ENCODE measurements around the gene BCL7B.
A peak's percentile ranks its signal among the peaks of the same experiment; 100 is the strongest.

The BCL7B gene

DNA sequence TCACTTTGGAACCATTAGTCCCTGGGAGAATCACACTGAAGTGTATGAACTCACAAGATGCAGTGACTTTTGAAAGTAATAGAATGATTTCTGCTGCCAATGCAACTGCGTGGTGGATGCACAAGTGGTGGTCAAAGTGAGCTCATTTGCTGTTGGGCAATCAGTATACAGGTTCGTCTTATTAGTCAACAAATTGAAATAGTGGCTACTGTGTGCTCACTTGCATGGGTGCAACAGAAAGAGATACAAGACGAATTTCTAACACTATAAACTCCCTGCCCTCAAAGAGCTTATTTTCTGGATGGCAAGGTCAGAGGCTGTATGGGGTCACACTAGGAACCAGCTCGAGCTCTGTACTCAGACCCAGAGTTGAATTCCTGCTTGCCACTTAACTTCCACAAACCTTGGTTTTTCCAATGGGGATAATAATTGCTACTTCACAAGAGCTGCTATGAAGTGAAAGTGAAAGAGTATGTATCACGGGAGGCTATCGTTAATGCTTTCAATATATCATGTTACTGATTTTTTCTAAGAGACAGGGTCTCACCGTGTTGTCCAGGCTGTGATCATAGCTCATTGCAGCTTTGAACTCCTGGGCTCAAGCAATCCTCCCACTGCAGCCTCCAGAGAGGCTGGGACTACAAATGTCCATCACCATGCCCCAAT lies 8.3 kb upstream of the BCL7B start:
- H3K4ac ChIP-seq (ENCODE audit: low read depth, low read length) = no peak overlapping the region
- no peak overlapping the region for H4K91ac ChIP-seq (ENCODE audit: low read depth, low read length)
- H4K12ac ChIP-seq (ENCODE audit: low read depth, low read length) = no peak overlapping the region
- no peak overlapping the region for H3K18ac ChIP-seq (ENCODE audit: low read length)
- no peak overlapping the region for H2AK5ac ChIP-seq (ENCODE audit: low read length)
- H2AFZ ChIP-seq (ENCODE audit: insufficient read depth, low read length, poor library complexity) = no peak overlapping the region
- no peak overlapping the region for H3K27ac ChIP-seq (ENCODE audit: low read depth, low read length)
- no peak overlapping the region for H3K4me2 ChIP-seq (ENCODE audit: low read length)
- no peak overlapping the region for H3K4me3 ChIP-seq (ENCODE audit: low read depth, low read length)
- H3K36me3 ChIP-seq (ENCODE audit: control insufficient read depth in 1 of 2, insufficient read depth in 2 of 2, low read length in 2 of 2) = peaks cover 8 to 12% of the 10 kb centered on the region in 2 experiments
- H2BK120ac ChIP-seq (ENCODE audit: insufficient read depth, low read length, poor library complexity) = no peak overlapping the region
- no peak overlapping the region for H2BK12ac ChIP-seq (ENCODE audit: low read length)
- H3K4me1 ChIP-seq (ENCODE audit: control insufficient read depth in 1 of 2, insufficient read depth in 2 of 2, low read length in 2 of 2) = peaks cover 0 to 2% of the 10 kb centered on the region in 2 experiments
- H3K9me3 ChIP-seq (ENCODE audit: insufficient read depth, low read depth, low read length) = peaks cover 1% of the 10 kb centered on the region
- DNase-seq = no peak
- H3K14ac ChIP-seq (ENCODE audit: low read length) = no peak overlapping the region
- no peak overlapping the region for H3K23ac ChIP-seq (ENCODE audit: low read length)
- no peak overlapping the region for H4K8ac ChIP-seq (ENCODE audit: low read depth, low read length)
- WGBS (ENCODE audit: extremely low coverage, insufficient coverage, insufficient read length) = no CpG with 5 or more reads among the region's 7 CpGs
- no peaks in the 10 kb centered on the region for H3K79me1 ChIP-seq (ENCODE audit: low read length)
- no peak overlapping the region for H2BK5ac ChIP-seq (ENCODE audit: low read depth, low read length, poor library complexity)
- no peaks in the 10 kb centered on the region for H3K79me2 ChIP-seq (ENCODE audit: control insufficient read depth, insufficient read depth, low read length, poor library complexity)
- no peaks in the 10 kb centered on the region for H3K27me3 ChIP-seq (ENCODE audit: insufficient read depth, low read length)
- H3K9ac ChIP-seq (ENCODE audit: low read length) = no peak overlapping the region

DNA sequence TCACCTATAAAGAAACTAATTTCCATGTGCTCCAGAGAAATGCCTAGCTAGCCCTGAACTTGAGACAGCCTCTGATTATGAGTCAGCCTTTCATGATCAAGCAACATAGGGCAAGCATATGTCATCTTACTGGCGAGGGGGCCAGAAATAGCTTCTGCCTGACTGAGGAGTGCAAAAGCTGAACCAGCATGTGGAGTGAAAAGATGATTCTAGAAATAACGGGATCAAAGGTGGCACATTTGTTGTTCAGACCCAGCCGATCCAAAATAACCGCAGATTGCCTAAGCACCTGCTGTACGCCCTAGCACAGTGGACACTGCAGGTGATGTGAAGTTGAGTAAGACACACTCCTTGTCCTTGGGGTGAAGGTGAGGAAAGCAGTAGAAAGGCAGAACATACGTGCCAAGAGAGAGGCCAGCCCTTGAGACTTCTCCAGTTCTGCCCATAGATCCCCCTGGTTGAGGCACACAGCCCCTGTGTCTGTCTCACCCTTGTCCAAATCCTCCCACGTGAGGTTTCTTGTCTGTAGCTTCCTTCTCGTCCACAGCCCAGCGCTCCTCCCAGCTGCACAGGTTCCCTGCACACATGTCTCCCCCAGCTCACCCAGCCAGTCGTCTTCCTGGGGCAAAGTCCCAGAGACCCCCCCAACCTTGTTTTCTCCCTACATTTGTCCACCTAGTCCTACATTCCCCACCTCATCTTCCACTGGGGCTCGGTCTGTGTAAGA lies 2.8 kb upstream of the BCL7B start:
- Histone ChIP-seq H3K27ac (ENCODE audit: low read depth, low read length) (no peak overlapping the region), H3K14ac (ENCODE audit: low read length) (no peak overlapping the region), H3K9me3 (ENCODE audit: insufficient read depth, low read depth, low read length) (peaks cover 1% of the 10 kb centered on the region), H2AK5ac (ENCODE audit: low read length) (no peak overlapping the region), H2BK5ac (ENCODE audit: low read depth, low read length, poor library complexity) (no peak overlapping the region), H3K4me2 (ENCODE audit: low read length) (no peak overlapping the region), H2AFZ (ENCODE audit: insufficient read depth, low read length, poor library complexity) (no peak overlapping the region), H2BK12ac (ENCODE audit: low read length) (no peak overlapping the region), H3K4ac (ENCODE audit: low read depth, low read length) (no peak overlapping the region), H4K91ac (ENCODE audit: low read depth, low read length) (no peak overlapping the region), H3K36me3 (ENCODE audit: control insufficient read depth in 1 of 2, insufficient read depth in 2 of 2, low read length in 2 of 2) (no peaks in the 10 kb centered on the region), H3K27me3 (ENCODE audit: insufficient read depth, low read length) (no peaks in the 10 kb centered on the region), H3K23ac (ENCODE audit: low read length) (no peak overlapping the region), H4K12ac (ENCODE audit: low read depth, low read length) (no peak overlapping the region), H3K79me2 (ENCODE audit: control insufficient read depth, insufficient read depth, low read length, poor library complexity) (peaks cover 9% of the 10 kb centered on the region), H3K18ac (ENCODE audit: low read length) (no peak overlapping the region), H3K4me1 (ENCODE audit: control insufficient read depth in 1 of 2, insufficient read depth in 2 of 2, low read length in 2 of 2) (peaks cover 2 to 5% of the 10 kb centered on the region in 2 experiments), H4K8ac (ENCODE audit: low read depth, low read length) (no peak overlapping the region), H3K9ac (ENCODE audit: low read length) (no peak overlapping the region), H2BK120ac (ENCODE audit: insufficient read depth, low read length, poor library complexity) (no peak overlapping the region), H3K4me3 (ENCODE audit: low read depth, low read length) (no peak overlapping the region), H3K79me1 (ENCODE audit: low read length) (peaks cover 8% of the 10 kb centered on the region)
- peak in 1 of 2 donors; percentile 16 for DNase-seq
- WGBS (ENCODE audit: extremely low coverage, insufficient coverage, insufficient read length) = no CpG with 5 or more reads among the region's 11 CpGs

GRCh38 chr7:73557108-73557396 lies 438 bp downstream of the BCL7B start:
- Histone ChIP-seq H2AFZ (ENCODE audit: insufficient read depth, low read length, poor library complexity) (peak overlapping the region; percentile 37), H3K23ac (ENCODE audit: low read length) (no peak overlapping the region), H2BK12ac (ENCODE audit: low read length) (no peak overlapping the region), H3K9me3 (ENCODE audit: insufficient read depth, low read depth, low read length) (no peaks in the 10 kb centered on the region), H3K27ac (ENCODE audit: low read depth, low read length) (peak overlapping the region; percentile 99), H3K79me1 (ENCODE audit: low read length) (peaks cover 8% of the 10 kb centered on the region), H3K18ac (ENCODE audit: low read length) (no peak overlapping the region), H4K8ac (ENCODE audit: low read depth, low read length) (peak overlapping the region; percentile 99), H3K4me2 (ENCODE audit: low read length) (peak overlapping the region; percentile 93), H4K91ac (ENCODE audit: low read depth, low read length) (peak overlapping the region; percentile 98), H4K12ac (ENCODE audit: low read depth, low read length) (no peak overlapping the region), H2BK5ac (ENCODE audit: low read depth, low read length, poor library complexity) (no peak overlapping the region), H3K4ac (ENCODE audit: low read depth, low read length) (no peak overlapping the region), H3K4me3 (ENCODE audit: low read depth, low read length) (peak overlapping the region; percentile 93), H3K4me1 (ENCODE audit: control insufficient read depth in 1 of 2, insufficient read depth in 2 of 2, low read length in 2 of 2) (peaks cover 0 to 5% of the 10 kb centered on the region in 2 experiments), H2BK120ac (ENCODE audit: insufficient read depth, low read length, poor library complexity) (no peak overlapping the region), H3K9ac (ENCODE audit: low read length) (peak overlapping the region; percentile 94), H3K79me2 (ENCODE audit: control insufficient read depth, insufficient read depth, low read length, poor library complexity) (peaks cover 11% of the 10 kb centered on the region), H3K27me3 (ENCODE audit: insufficient read depth, low read length) (no peaks in the 10 kb centered on the region), H3K36me3 (ENCODE audit: control insufficient read depth in 1 of 2, insufficient read depth in 2 of 2, low read length in 2 of 2) (peaks cover 6 to 10% of the 10 kb centered on the region in 2 experiments), H3K14ac (ENCODE audit: low read length) (no peak overlapping the region), H2AK5ac (ENCODE audit: low read length) (no peak overlapping the region)
- no CpG with 5 or more reads among the region's 36 CpGs for WGBS (ENCODE audit: extremely low coverage, insufficient coverage, insufficient read length)
- peak; percentile 94 for DNase-seq

DNA sequence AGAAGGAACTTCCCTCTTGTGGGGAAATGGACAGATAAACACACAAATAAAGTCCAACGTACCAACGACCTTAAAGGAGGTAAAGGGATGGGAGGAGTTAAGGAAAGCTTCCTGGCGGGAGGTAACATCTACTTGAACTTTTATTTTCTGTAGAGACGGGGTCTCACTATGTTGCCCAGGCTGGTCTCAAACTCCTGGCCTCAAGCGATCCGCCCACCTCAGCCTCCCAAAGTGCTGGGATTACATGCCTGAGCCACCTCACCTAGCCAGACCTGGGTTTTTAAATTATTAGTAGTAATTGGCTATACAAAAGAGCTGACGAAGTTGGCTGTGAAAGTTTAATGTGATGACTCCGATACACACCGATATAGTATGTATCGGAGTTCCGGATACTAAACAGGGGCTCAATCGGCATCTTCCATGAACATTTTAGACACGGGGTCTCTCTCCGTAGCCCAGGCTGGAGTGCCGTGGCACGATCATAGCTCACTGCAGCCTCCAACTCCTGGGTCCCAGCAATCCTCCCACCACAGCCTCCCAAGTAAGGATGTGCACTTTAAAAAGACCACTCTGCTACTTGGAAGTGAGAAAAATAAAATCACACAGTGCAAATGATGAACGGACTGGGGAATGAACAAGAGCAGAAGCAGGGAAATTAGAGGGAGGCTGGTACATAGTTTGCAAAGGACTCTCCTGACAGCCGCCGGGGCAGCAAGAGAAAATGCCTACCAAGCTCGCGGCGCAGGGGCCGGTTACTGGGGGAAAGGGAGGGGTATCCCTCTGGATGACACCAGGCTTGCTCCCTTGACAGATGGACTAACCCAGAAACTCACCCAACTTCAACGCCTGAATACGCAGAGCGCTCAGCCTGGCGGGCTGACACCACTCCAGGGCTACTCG lies 1.0 kb downstream of the BCL7B start:
- Histone ChIP-seq H3K4me3 (ENCODE audit: low read depth, low read length) (peak overlapping the region; percentile 83), H3K79me2 (ENCODE audit: control insufficient read depth, insufficient read depth, low read length, poor library complexity) (peaks cover 11% of the 10 kb centered on the region), H2AK5ac (ENCODE audit: low read length) (no peak overlapping the region), H3K14ac (ENCODE audit: low read length) (peak overlapping the region; percentile 21), H3K9me3 (ENCODE audit: insufficient read depth, low read depth, low read length) (no peaks in the 10 kb centered on the region), H3K4me2 (ENCODE audit: low read length) (peak overlapping the region; percentile 93), H2BK12ac (ENCODE audit: low read length) (no peak overlapping the region), H2BK5ac (ENCODE audit: low read depth, low read length, poor library complexity) (no peak overlapping the region), H4K91ac (ENCODE audit: low read depth, low read length) (peak overlapping the region; percentile 39), H3K36me3 (ENCODE audit: control insufficient read depth in 1 of 2, insufficient read depth in 2 of 2, low read length in 2 of 2) (peaks cover 6 to 13% of the 10 kb centered on the region in 2 experiments), H4K8ac (ENCODE audit: low read depth, low read length) (peak overlapping the region; percentile 39), H3K18ac (ENCODE audit: low read length) (peak overlapping the region; percentile 4), H2BK120ac (ENCODE audit: insufficient read depth, low read length, poor library complexity) (no peak overlapping the region), H3K4ac (ENCODE audit: low read depth, low read length) (peak overlapping the region; percentile 73), H3K23ac (ENCODE audit: low read length) (no peak overlapping the region), H3K79me1 (ENCODE audit: low read length) (peaks cover 8% of the 10 kb centered on the region), H3K27ac (ENCODE audit: low read depth, low read length) (peak overlapping the region; percentile 53), H3K4me1 (ENCODE audit: control insufficient read depth in 1 of 2, insufficient read depth in 2 of 2, low read length in 2 of 2) (peaks cover 0 to 5% of the 10 kb centered on the region in 2 experiments), H3K9ac (ENCODE audit: low read length) (peak overlapping the region; percentile 94), H2AFZ (ENCODE audit: insufficient read depth, low read length, poor library complexity) (peak overlapping the region; percentile 37), H3K27me3 (ENCODE audit: insufficient read depth, low read length) (no peaks in the 10 kb centered on the region), H4K12ac (ENCODE audit: low read depth, low read length) (peak overlapping the region; percentile 59)
- WGBS (ENCODE audit: extremely low coverage, insufficient coverage, insufficient read length) = no CpG with 5 or more reads among the region's 28 CpGs
- no peak for DNase-seq

Measured in trophoblast cell (in vitro differentiated cells and primary cell).